Spinal cord (tissue), 10 donors: ENCODE results near the gene PARD3. TPM values are rescaled to one million over a fixed set of nuclear protein-coding genes. Genes with fewer than 3 reads are reported as not detected.

Experiments
- DNase-seq, 6 donors: peaks; one replicate each; pipeline versions ENCODE4 v3.0.0 to v3.0.0-alpha.2; 2013 to 2015; ENCODE audit warnings: low spot score in 6 of 6, low read depth in 4 of 6
- H3K27ac ChIP-seq: one replicate; pipeline ENCODE4 v1.5.1; 2013; ENCODE audit warnings: low read depth, low read length, control low read depth
- H3K27me3 ChIP-seq: one replicate; pipeline ENCODE4 v1.6.1; 2013; ENCODE audit warnings: low read length; ENCODE audit not compliant: control insufficient read depth, insufficient read depth
- H3K36me3 ChIP-seq: one replicate; pipeline ENCODE4 v1.6.1; 2013; ENCODE audit warnings: low read length; ENCODE audit not compliant: control insufficient read depth, insufficient read depth
- H3K4me1 ChIP-seq: one replicate; pipeline ENCODE4 v1.6.1; 2013; ENCODE audit warnings: low read length; ENCODE audit not compliant: control insufficient read depth, insufficient read depth
- H3K4me3 ChIP-seq: one replicate; pipeline ENCODE4 v1.5.1; 2013; ENCODE audit warnings: low read depth, low read length, control low read depth
- H3K9me3 ChIP-seq: one replicate; pipeline ENCODE4 v1.6.1; 2013; ENCODE audit warnings: low read length; ENCODE audit not compliant: control insufficient read depth, insufficient read depth
- WGBS: methylation state at CpG from one replicate; pipeline ENCODE4 v1.1.5; 2013; ENCODE audit warnings: missing lambda C conversion rate; ENCODE audit not compliant: insufficient coverage; 5-methylcytosine and 5-hydroxymethylcytosine counted together
- polyA plus RNA-seq, 2 donors: library from polyadenylated mRNA; unstranded; fragments of 120-200 nt; gene quantifications; one replicate each; pipeline ENCODE4 v1.2.1, GENCODE V29; 2013; ENCODE audit not compliant: insufficient read length in 2 of 2
- total RNA-seq, 2 donors: library from RNA; depleted of rRNA in 1 of 2; stranded (reverse); fragments of 120-200 nt in 1 of 2; fragments of >200 nt in 1 of 2; gene quantifications; one replicate each; pipeline versions ENCODE4 v1.2.3 to v1.2.4, GENCODE V29; 2013 to 2014
- donor health status: healthy.

The PARD3 gene
- total and polyA plus RNA-seq, 4 donors = 29.5 to 94.3 (median 47.1) TPM

DNA sequence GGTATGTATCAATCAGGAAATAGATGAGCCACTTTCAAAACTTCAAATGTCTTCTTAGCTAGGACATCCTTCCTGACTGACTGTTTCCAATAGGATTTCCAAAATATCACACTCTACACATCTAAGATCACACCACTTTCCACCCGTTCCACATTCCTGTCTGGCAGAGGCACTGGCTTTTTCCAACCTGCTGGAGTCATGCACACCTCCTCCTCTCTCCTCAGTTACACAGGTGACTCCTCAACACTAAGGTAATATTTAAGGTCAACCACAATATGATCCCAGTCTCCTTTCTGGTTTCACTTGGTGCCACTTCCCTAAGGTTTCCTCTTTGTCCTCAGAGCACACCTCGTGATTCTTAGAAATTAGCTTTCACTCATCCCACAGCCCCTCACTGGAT lies 196.5 kb downstream of the PARD3 start:
- DNase-seq = no peak
- Histone ChIP-seq H3K4me3 (no peak overlapping the region), H3K4me1 (no peaks in the 10 kb centered on the region), H3K27ac (no peak overlapping the region), H3K36me3 (no peaks in the 10 kb centered on the region), H3K9me3 (no peaks in the 10 kb centered on the region), H3K27me3 (no peaks in the 10 kb centered on the region)
- 83% methylated on average over 2 of the region's 2 CpGs for WGBS

DNA sequence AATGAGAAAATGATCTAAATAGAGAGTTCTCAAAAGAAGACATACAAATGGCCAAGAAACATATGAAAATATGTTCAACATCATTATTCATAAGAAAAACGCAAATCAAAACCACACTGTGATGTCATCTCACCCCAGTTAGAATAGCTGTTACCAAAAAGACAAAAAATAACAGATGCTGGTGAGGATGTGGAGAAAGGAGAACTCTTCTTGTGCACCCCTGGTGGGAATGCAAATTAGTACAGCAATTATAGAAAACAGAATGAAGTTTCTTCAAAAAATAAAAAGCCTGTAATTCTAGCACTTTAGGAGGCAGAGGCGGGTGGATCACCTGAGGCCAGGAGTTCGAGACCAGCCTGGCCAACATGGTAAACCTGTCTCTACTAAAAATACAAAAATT lies 199.3 kb downstream of the PARD3 start:
- Histone ChIP-seq H3K4me3 (no peak overlapping the region), H3K27me3 (no peaks in the 10 kb centered on the region), H3K27ac (no peak overlapping the region), H3K36me3 (no peaks in the 10 kb centered on the region), H3K4me1 (no peaks in the 10 kb centered on the region), H3K9me3 (no peaks in the 10 kb centered on the region)
- no peak for DNase-seq
- WGBS = no CpG with 5 or more reads among the region's 3 CpGs

DNA sequence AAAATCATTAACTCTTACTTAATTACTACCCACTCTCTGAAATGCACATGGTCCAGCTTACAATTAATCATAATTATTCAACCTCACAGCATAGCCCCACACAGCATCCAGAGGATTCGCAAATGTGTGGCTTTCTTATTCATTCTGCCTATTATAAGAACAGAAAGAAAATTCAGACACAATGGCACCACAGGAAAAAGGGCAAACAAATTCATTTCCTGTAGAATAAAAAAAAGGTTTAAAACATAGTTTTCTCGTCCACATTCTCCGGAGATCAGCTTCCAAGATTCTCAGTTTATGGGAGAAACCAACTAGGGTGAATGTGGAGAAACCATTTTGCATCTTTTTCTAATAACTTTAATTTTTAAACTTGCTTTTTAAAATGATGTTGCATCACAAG lies 201.6 kb downstream of the PARD3 start:
- no CpG with 5 or more reads among the region's 3 CpGs for WGBS
- Histone ChIP-seq H3K27ac (no peak overlapping the region), H3K9me3 (no peaks in the 10 kb centered on the region), H3K4me1 (no peaks in the 10 kb centered on the region), H3K4me3 (no peak overlapping the region), H3K27me3 (no peaks in the 10 kb centered on the region), H3K36me3 (no peaks in the 10 kb centered on the region)
- no peak for DNase-seq

DNA sequence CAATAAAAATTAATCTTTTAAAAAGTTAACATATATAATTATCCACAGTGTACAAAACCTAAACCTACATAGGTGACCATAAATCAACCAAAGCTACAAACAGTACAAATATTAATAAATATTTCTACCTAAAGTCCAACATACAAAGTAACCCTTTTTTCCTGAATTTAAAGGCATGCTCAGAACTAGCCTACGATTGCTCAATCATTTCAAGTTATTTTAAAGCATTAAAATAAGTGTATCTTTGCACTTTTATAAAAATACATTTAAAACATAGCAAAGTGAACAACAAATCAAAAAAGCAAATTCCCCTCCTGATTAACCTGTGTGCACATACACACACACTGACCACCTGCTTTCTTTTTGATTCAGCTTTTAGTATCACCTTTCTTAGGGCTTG lies 202.2 kb downstream of the PARD3 start:
- Histone ChIP-seq H3K36me3 (no peaks in the 10 kb centered on the region), H3K9me3 (no peaks in the 10 kb centered on the region), H3K27ac (no peak overlapping the region), H3K27me3 (no peaks in the 10 kb centered on the region), H3K4me3 (no peak overlapping the region), H3K4me1 (no peaks in the 10 kb centered on the region)
- WGBS = no CpG with 5 or more reads among the region's 1 CpG
- no peak for DNase-seq

DNA sequence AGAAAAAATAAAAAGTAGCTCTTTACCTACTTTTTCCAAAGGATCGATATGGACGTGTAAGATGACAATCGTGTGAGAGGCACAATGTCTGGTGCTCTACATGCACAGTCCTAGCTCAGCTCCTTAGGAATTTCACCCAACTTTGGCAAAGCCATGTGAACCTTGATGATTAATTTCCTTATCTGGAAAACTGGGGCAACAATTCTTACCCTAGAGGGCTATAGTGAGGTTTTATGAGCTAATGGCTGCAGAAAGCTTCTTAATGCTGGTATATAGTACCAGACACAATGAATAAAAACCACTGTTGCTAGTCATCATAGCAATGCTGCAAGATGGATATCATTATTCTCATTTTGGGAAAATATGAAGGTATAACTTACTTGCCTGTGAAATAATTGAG lies 202.7 kb downstream of the PARD3 start:
- 100% methylated on average over 3 of the region's 3 CpGs for WGBS
- H3K9me3 ChIP-seq = no peaks in the 10 kb centered on the region
- H3K27ac ChIP-seq = no peak overlapping the region

DNA sequence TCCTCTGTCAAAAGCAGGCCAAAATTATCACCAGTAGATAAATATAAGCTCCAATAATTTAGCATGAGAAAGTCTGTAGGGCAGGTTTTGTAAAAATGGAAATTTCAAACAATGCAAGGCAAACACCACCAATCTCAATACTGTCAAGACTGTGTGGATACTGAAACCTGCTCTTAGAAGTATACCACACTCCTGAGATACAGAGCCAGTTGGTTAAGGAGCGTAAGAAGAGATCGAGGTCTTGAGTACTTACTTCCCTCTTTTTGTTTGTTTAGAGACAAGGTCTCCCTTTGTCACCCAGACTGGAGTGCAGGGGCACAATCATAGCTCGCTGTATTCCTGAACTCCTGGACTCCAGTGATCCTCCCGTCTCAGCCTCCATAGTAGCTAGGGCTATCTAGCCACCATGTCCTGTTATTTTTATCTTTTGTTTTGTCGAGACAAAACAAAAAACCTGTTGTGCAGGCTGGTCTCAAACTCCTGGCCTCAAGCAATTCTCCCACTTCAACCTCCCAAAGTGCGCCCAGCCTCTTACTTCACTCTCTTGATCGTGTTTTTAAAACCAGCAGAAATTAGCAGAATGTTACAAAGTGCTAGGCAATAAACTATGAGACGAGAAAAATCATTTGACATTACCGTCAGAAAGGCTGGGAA lies 205.7 kb downstream of the PARD3 start:
- H3K36me3 ChIP-seq = no peaks in the 10 kb centered on the region
- 91% methylated on average over 7 of the region's 9 CpGs for WGBS
- DNase-seq = no peak

More for the DNA sequence above, 202.7 kb downstream of the PARD3 start:
- no peak for DNase-seq
- H3K36me3 ChIP-seq = no peaks in the 10 kb centered on the region
- H3K4me3 ChIP-seq = no peak overlapping the region
- no peaks in the 10 kb centered on the region for H3K27me3 ChIP-seq
- no peaks in the 10 kb centered on the region for H3K4me1 ChIP-seq

DNA sequence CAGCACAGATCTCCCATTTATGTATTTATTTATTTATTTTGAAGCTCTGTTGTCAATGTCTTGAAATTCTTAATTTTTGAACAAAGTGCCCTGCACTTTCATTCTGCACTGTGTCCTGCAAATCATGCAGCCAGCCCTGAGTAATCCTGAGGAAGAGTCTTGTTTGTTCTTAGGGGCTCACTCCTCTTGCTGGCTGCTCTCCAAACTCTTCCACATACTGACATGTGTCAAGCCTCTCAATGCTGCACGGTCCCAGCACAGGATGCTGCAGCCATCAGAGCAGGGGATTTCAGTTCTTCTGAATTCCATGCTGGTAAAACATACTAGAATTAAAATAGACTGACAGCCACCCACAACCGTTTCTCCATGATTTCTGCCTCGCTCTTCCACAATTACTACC lies 207.2 kb downstream of the PARD3 start:
- WGBS = 14% methylated on average over 1 of the region's 3 CpGs

More for the DNA sequence above, 205.7 kb downstream of the PARD3 start:
- Histone ChIP-seq H3K27me3 (no peaks in the 10 kb centered on the region), H3K4me1 (no peaks in the 10 kb centered on the region), H3K4me3 (no peak overlapping the region), H3K27ac (no peak overlapping the region), H3K9me3 (no peaks in the 10 kb centered on the region)

DNA sequence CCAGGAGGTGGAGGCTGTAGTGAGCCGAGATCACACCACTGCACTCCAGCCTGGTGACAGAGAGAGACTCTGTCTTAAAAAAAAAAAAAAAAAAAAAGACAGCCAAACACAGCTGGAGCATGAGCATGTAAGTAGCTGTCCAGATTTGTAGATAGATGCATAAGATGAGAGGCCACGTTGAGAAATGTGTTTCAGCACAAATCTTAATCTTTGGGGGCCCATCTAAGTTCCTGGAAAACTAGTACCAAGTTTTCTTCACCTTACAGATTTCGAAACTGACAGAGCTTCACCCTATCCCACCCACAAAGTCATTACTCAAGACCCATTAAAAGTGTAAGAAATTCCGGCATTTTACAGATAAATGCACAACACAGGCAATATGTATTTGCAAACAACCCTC lies 208.2 kb downstream of the PARD3 start:
- H3K27me3 ChIP-seq = no peaks in the 10 kb centered on the region
- no peak for DNase-seq
- no peak overlapping the region for H3K27ac ChIP-seq
- no peaks in the 10 kb centered on the region for H3K9me3 ChIP-seq
- H3K36me3 ChIP-seq = no peaks in the 10 kb centered on the region
- no peaks in the 10 kb centered on the region for H3K4me1 ChIP-seq
- 83% methylated on average over 3 of the region's 4 CpGs for WGBS
- no peak overlapping the region for H3K4me3 ChIP-seq

More for the DNA sequence above, 207.2 kb downstream of the PARD3 start:
- Histone ChIP-seq H3K27me3 (no peaks in the 10 kb centered on the region), H3K4me3 (no peak overlapping the region), H3K36me3 (no peaks in the 10 kb centered on the region), H3K27ac (no peak overlapping the region), H3K4me1 (no peaks in the 10 kb centered on the region), H3K9me3 (no peaks in the 10 kb centered on the region)
- peak in 2 of 6 donors; percentile 61 to 75 for DNase-seq

DNA sequence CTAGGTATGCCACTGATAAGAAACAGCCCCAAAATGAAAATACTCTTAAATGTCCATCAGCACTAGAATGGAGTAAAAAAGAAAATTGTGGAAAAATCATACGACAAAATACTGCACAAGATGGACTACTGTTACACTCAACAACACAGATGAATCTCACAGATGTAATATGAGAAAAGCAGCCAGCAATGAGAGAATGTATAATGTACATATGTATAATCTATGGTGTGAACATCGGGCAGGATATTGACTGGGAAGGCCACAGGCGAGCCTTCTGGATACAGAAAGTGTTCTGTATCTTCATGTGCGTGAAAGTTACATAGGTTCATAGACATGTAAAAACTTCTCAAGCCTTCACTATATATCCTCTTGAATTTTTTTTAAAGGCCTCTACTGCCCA lies 212.6 kb downstream of the PARD3 start:
- Histone ChIP-seq H3K27me3 (no peaks in the 10 kb centered on the region), H3K9me3 (no peaks in the 10 kb centered on the region), H3K27ac (no peak overlapping the region), H3K4me1 (no peaks in the 10 kb centered on the region), H3K4me3 (no peak overlapping the region), H3K36me3 (no peaks in the 10 kb centered on the region)
- no peak for DNase-seq
- WGBS = no CpG with 5 or more reads among the region's 4 CpGs

DNA sequence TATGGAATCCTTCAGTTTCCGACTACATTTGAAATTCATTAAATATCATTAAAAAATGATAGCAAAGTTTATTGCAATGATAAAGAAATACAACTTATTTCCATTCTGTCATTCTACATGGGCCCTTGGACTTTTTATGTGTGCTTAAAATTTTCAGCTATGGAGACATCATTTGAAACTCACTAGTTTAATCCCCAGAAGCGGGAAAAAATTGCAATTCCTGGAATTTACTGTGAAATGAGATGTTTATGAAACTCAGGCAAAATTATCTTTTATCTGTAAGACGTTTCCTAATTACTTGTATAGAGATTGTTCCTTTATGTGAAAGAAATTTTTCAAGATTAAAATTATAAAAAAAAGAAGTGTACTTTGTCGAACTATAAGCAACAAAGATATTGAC lies 213.4 kb downstream of the PARD3 start:
- Histone ChIP-seq H3K27ac (no peak overlapping the region), H3K27me3 (no peaks in the 10 kb centered on the region), H3K4me3 (no peak overlapping the region), H3K4me1 (no peaks in the 10 kb centered on the region), H3K9me3 (no peaks in the 10 kb centered on the region), H3K36me3 (no peaks in the 10 kb centered on the region)
- no CpG with 5 or more reads among the region's 4 CpGs for WGBS
- no peak for DNase-seq
